Activated T-cell treated with anti-CD3 and anti-CD28 coated beads for 48 hours (primary cell): ENCODE results near the gene AGPAT2.

Experiments used
- DNase-seq: peaks from one replicate; pipeline ENCODE4 v3.0.0-alpha.2; 2020; ENCODE audit warnings: low read depth

Gene AGPAT2

DNA sequence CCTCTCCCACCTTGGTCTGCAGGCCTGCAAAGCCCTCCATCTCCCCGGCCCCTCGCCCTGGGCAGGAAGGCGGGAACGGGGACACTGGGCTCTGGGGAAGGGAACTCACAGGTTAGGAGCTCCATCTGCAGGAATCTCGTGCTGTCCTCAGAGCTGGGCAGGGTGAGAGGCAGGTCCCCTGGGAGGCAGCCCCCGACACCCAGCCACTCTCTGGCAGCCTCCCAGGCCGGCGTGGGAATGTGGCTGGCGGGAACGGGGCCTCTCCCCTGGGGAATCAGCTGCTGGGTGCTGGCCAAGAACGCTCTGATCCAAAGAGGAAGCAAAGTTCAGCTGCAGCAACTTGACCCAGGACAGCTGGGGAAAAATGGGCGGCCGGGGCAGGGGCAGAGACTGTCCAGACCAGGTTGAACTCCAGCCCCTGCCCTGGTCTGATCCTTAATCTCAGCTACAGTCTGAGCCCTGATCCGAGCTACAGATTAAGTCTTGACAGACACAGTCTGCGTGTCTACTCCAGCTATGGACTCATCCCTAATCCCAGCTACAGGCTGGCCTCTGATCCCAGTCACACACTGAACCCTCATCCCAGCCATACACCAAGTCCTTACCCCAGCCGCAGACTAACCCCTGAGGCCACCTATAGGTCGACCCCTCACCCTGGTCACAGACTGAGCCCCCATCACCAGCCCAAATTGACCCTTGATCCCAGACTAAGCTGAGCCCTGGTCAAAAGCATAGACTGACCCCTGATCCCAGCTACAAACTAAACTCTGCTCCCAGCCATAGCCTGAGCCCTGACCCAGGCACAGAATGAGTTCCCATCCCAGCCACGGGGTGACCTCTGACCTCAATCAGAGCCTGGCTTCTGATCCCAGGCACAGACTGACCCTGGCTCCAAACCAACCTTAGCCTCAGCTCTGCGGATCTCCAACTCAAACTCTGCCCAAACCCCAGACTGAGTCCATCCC, 61.9 kb downstream of the AGPAT2 start:
- no peak for DNase-seq

DNA sequence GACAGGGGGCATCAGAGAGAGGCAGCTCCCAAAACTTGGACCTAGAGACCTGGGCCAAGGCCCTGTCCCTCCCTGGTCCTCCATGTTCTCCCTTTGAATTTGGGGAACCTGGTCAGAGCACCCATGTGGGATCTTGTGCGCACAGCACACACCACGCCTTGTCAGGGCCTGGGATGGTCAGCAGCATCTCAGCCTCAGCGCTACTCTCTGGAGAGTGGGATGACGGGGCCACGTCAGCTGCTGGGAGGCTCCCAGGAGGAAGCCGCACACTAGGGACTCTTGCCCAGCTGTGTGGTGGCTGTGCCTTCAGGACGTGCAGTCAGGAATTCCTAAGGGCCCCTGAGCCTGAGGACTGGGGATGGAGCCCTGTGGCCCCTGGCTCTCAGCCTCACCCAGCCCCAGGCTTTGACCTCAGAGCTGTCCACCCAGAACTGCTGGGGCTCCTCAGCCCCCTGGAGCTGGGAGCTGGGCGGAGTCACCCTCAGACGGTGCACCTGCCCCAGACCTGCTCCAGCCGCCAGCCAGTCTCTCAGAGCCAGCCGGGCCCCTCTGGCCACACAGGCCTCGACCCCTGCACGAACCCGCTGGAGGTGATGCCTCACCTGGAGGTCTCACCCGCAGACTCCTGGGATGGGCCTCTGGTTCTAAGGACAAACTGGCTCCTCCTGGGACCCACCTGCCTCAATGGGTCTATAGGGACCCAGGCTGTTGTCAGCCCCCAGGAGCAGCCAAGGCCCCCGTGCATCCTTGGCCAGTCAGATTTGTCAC, 62.9 kb downstream of the AGPAT2 start:
- no peak for DNase-seq

DNA sequence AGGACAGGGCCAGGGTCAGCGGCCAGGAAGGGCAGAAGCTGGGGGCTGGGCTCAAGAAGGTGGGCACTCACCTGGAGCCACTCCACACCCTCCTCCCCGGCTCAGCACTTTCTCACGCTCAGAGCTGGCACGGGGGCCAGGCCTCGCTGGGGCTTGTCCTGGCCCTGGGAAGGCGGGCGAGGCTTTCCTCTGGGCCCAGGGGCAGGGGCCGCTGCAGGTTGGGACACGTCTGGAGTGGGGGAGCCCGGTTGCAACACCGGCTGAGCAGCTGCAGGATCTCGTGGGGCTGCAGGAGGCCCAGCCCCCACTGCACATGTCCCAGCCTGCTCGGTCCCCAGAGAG, 63.4 kb downstream of the AGPAT2 start:
- no peak for DNase-seq
